HUES6 (cell line): Measurements from ENCODE around the gene SLC25A10.
A peak's percentile ranks its signal among the peaks of the same experiment; 100 is the strongest.

Experiments used
- H3K27ac ChIP-seq: 2 replicates; pipeline ENCODE4 v1.7.0; 2013; ENCODE audit warnings: low read depth, mild to moderate bottlenecking, low read length, inconsistent platforms
- H3K27me3 ChIP-seq: 2 replicates; pipeline ENCODE4 v1.6.1; 2013; ENCODE audit warnings: low read length; ENCODE audit not compliant: control insufficient read depth, insufficient read depth
- H3K36me3 ChIP-seq: 2 replicates; pipeline ENCODE4 v1.6.1; 2013; ENCODE audit warnings: low read length; ENCODE audit not compliant: control insufficient read depth, insufficient read depth
- H3K4me1 ChIP-seq: 2 replicates; pipeline ENCODE4 v1.6.1; 2013; ENCODE audit warnings: low read length; ENCODE audit not compliant: control insufficient read depth, insufficient read depth
- H3K4me3 ChIP-seq: 2 replicates; pipeline ENCODE4 v1.5.1; 2013; ENCODE audit warnings: low read depth, low read length
- H3K9ac ChIP-seq: one replicate; pipeline ENCODE4 v1.6.1; 2013; ENCODE audit warnings: mild to moderate bottlenecking, low read length
- H3K9me3 ChIP-seq: 2 replicates; pipeline ENCODE4 v1.6.1; 2013; ENCODE audit warnings: low read depth, low read length; ENCODE audit not compliant: control insufficient read depth, insufficient read depth

The SLC25A10 gene

GRCh38 chr17:81708739-81709185, 3.3 kb upstream of the SLC25A10 start:
- no peaks in the 10 kb centered on the region for H3K9me3 ChIP-seq
- H3K4me3 ChIP-seq, result no peak overlapping the region
- peaks cover 43% of the 10 kb centered on the region for H3K36me3 ChIP-seq
- peaks cover 28% of the 10 kb centered on the region for H3K4me1 ChIP-seq
- H3K27me3 ChIP-seq, result peaks cover 9% of the 10 kb centered on the region; the same call in 1 of the 2 replicates
- H3K9ac ChIP-seq, result no peak overlapping the region
- H3K27ac ChIP-seq, result no peak overlapping the region

- peaks cover 34% of the 10 kb centered on the region for H3K4me1 ChIP-seq
- H3K27ac ChIP-seq, result no peak overlapping the region
- no peaks in the 10 kb centered on the region for H3K9me3 ChIP-seq
- peaks cover 41% of the 10 kb centered on the region for H3K36me3 ChIP-seq
- peak overlapping the region; percentile 56 for H3K9ac ChIP-seq
- peak overlapping the region; percentile 69 for H3K4me3 ChIP-seq
- H3K27me3 ChIP-seq, result peaks cover 9% of the 10 kb centered on the region; the same call in 1 of the 2 replicates
Measured at GRCh38 chr17:81710514-81711308, 1.4 kb upstream of the SLC25A10 start.

- Histone ChIP-seq H3K9ac (peak overlapping the region; percentile 80), H3K4me3 (peak overlapping the region; percentile 69), H3K36me3 (peaks cover 39% of the 10 kb centered on the region), H3K9me3 (no peaks in the 10 kb centered on the region), H3K4me1 (peaks cover 34% of the 10 kb centered on the region), H3K27ac (no peak overlapping the region), H3K27me3 (peaks cover 9% of the 10 kb centered on the region; the same call in 1 of the 2 replicates)
Measured at GRCh38 chr17:81712468-81713003, 452 bp downstream of the SLC25A10 start.

GRCh38 chr17:81713004-81713555, 996 bp downstream of the SLC25A10 start:
- peaks cover 34% of the 10 kb centered on the region for H3K4me1 ChIP-seq
- H3K27ac ChIP-seq, result no peak overlapping the region
- H3K9ac ChIP-seq, result peak overlapping the region; percentile 80
- H3K4me3 ChIP-seq, result peak overlapping the region; percentile 69
- H3K36me3 ChIP-seq, result peaks cover 39% of the 10 kb centered on the region
- H3K9me3 ChIP-seq, result no peaks in the 10 kb centered on the region
- H3K27me3 ChIP-seq, result peaks cover 9% of the 10 kb centered on the region; the same call in 1 of the 2 replicates

- H3K27ac ChIP-seq, result no peak overlapping the region
- H3K27me3 ChIP-seq, result peaks cover 9% of the 10 kb centered on the region; the same call in 1 of the 2 replicates
- peaks cover 34% of the 10 kb centered on the region for H3K4me1 ChIP-seq
- peaks cover 37% of the 10 kb centered on the region for H3K36me3 ChIP-seq
- peak overlapping the region; percentile 80 for H3K9ac ChIP-seq
- H3K9me3 ChIP-seq, result no peaks in the 10 kb centered on the region
- peak overlapping the region; percentile 69 for H3K4me3 ChIP-seq
Measured at GRCh38 chr17:81713556-81714411, 1.7 kb downstream of the SLC25A10 start.

GRCh38 chr17:81714412-81715106, 2.5 kb downstream of the SLC25A10 start:
- Histone ChIP-seq H3K9ac (no peak overlapping the region), H3K9me3 (no peaks in the 10 kb centered on the region), H3K36me3 (peaks cover 36% of the 10 kb centered on the region), H3K4me1 (peaks cover 34% of the 10 kb centered on the region), H3K27ac (no peak overlapping the region), H3K27me3 (peaks cover 9% of the 10 kb centered on the region; the same call in 1 of the 2 replicates), H3K4me3 (no peak overlapping the region)

- no peak overlapping the region for H3K4me3 ChIP-seq
- no peak overlapping the region for H3K27ac ChIP-seq
- peaks cover 43% of the 10 kb centered on the region for H3K36me3 ChIP-seq
Measured at GRCh38 chr17:81715107-81715871, 3.2 kb downstream of the SLC25A10 start.

GRCh38 chr17:81715872-81716673, 4.0 kb downstream of the SLC25A10 start:
- H3K4me1 ChIP-seq, result peaks cover 24% of the 10 kb centered on the region

More at GRCh38 chr17:81715107-81715871, 3.2 kb downstream of the SLC25A10 start:
- Histone ChIP-seq H3K9ac (no peak overlapping the region), H3K9me3 (no peaks in the 10 kb centered on the region), H3K4me1 (peaks cover 30% of the 10 kb centered on the region), H3K27me3 (peaks cover 9% of the 10 kb centered on the region; the same call in 1 of the 2 replicates)

GRCh38 chr17:81716674-81716996, 4.6 kb downstream of the SLC25A10 start:
- H3K27me3 ChIP-seq, result no peaks in the 10 kb centered on the region
- no peak overlapping the region for H3K27ac ChIP-seq
- no peaks in the 10 kb centered on the region for H3K9me3 ChIP-seq
- peaks cover 21% of the 10 kb centered on the region for H3K4me1 ChIP-seq
- H3K9ac ChIP-seq, result no peak overlapping the region
- H3K36me3 ChIP-seq, result peaks cover 44% of the 10 kb centered on the region
- no peak overlapping the region for H3K4me3 ChIP-seq

More at GRCh38 chr17:81715872-81716673, 4.0 kb downstream of the SLC25A10 start:
- Histone ChIP-seq H3K36me3 (peaks cover 44% of the 10 kb centered on the region), H3K4me3 (no peak overlapping the region), H3K27ac (no peak overlapping the region), H3K9me3 (no peaks in the 10 kb centered on the region), H3K27me3 (peaks cover 2% of the 10 kb centered on the region; the same call in 1 of the 2 replicates), H3K9ac (no peak overlapping the region)
